Astrocyte (in vitro differentiated cells and primary cell): ENCODE data around the gene HPSE. TPM values are rescaled to one million over a fixed set of nuclear protein-coding genes. Genes with fewer than 3 reads are reported as not detected.

Source experiments
- DNase-seq: peaks from one replicate; pipeline ENCODE4 v3.0.0-alpha.2; 2010; ENCODE audit warnings: low read depth
- FAIRE-seq: peaks from 2 replicates; lab custom pipeline; 2011; peaks lifted over from hg19 to GRCh38; lab: Jason Lieb, UNC
- H2AFZ ChIP-seq: 2 replicates; pipeline ENCODE4 v1.6.0; 2012; ENCODE audit warnings: low read depth, low read length, inconsistent platforms
- H3K27ac ChIP-seq: 2 replicates; pipeline ENCODE4 v1.5.1; 2011; ENCODE audit warnings: low read depth, low read length, inconsistent platforms
- H3K27me3 ChIP-seq: 2 replicates; pipeline ENCODE4 v1.6.0; 2011; ENCODE audit warnings: low read length, inconsistent platforms; ENCODE audit not compliant: insufficient read depth
- H3K36me3 ChIP-seq: 2 replicates; pipeline ENCODE4 v1.5.1; 2011; ENCODE audit warnings: low read length, inconsistent platforms; ENCODE audit not compliant: insufficient read depth
- H3K4me1 ChIP-seq: 2 replicates; pipeline ENCODE4 v1.5.1; 2011; ENCODE audit warnings: low read length, inconsistent platforms; ENCODE audit not compliant: insufficient read depth
- H3K4me2 ChIP-seq: 2 replicates; pipeline ENCODE4 v1.6.0; 2012; ENCODE audit warnings: low read length, inconsistent platforms
- H3K4me3 ChIP-seq: 2 replicates; pipeline ENCODE4 v1.5.1; 2011; ENCODE audit warnings: low read depth, mild to moderate bottlenecking, low read length, inconsistent platforms; ENCODE audit not compliant: insufficient read depth
- H3K79me2 ChIP-seq: 2 replicates; pipeline ENCODE4 v1.6.0; 2012; ENCODE audit warnings: mild to moderate bottlenecking, low read length, inconsistent platforms; ENCODE audit not compliant: insufficient read depth
- H3K9ac ChIP-seq: 2 replicates; pipeline ENCODE4 v1.6.0; 2012; ENCODE audit warnings: mild to moderate bottlenecking, low read length, inconsistent platforms
- H3K9me3 ChIP-seq: 2 replicates; pipeline ENCODE4 v1.5.1; 2012; ENCODE audit warnings: low read depth, mild to moderate bottlenecking, low read length, inconsistent platforms; ENCODE audit not compliant: insufficient read depth
- H4K20me1 ChIP-seq: 2 replicates; pipeline ENCODE4 v1.6.0; 2012; ENCODE audit warnings: low read length, inconsistent platforms; ENCODE audit not compliant: insufficient read depth
- H3K27ac Mint-ChIP-seq: one replicate; pipeline ENCODE4 v1.8.0; 2021; ENCODE audit warnings: mild to moderate bottlenecking, mixed read lengths; ENCODE audit not compliant: unreplicated experiment
- H3K27me3 Mint-ChIP-seq: one replicate; pipeline ENCODE4 v1.8.0; 2021; ENCODE audit warnings: low read depth, mixed read lengths; ENCODE audit not compliant: unreplicated experiment
- H3K36me3 Mint-ChIP-seq: one replicate; pipeline ENCODE4 v1.8.0; 2021; ENCODE audit warnings: low read depth, mixed read lengths; ENCODE audit not compliant: unreplicated experiment
- H3K4me1 Mint-ChIP-seq: one replicate; pipeline ENCODE4 v1.8.0; 2021; ENCODE audit warnings: low read depth, mixed read lengths; ENCODE audit not compliant: unreplicated experiment
- H3K4me3 Mint-ChIP-seq: one replicate; pipeline ENCODE4 v1.8.0; 2021; ENCODE audit warnings: mild to moderate bottlenecking, moderate library complexity, mixed read lengths; ENCODE audit not compliant: unreplicated experiment
- H3K9me3 Mint-ChIP-seq: one replicate; pipeline ENCODE4 v1.8.0; 2021; ENCODE audit warnings: mild to moderate bottlenecking, mixed read lengths; ENCODE audit not compliant: unreplicated experiment
- EZH2 ChIP-seq: IDR thresholded peaks from 2 replicates; pipeline ENCODE4 v1.6.1; 2012; ENCODE audit warnings: mild to moderate bottlenecking, low read length, inconsistent platforms; ENCODE audit not compliant: insufficient read depth
- total RNA-seq: library from RNA; stranded (reverse); gene quantifications from 2 replicates; pipeline ENCODE4 v1.2.1, GENCODE V29; 2021
- TF ChIP-seq, protein P1 (sequence below): IDR thresholded peaks from 2 replicates; pipeline ENCODE4 v1.5.1; 2011; ENCODE audit warnings: low read depth, mild to moderate bottlenecking, inconsistent platforms, low read length, moderate library complexity; ENCODE audit not compliant: insufficient read depth

Gene HPSE
- total RNA-seq, 1 donor from 2014 or later, result 0.75 TPM

GRCh38 chr4:83378419-83378818 is 43.8 kb upstream of the HPSE start:
- Mint-ChIP-seq H3K27me3 (no peaks in the 10 kb centered on the region), H3K27ac (no peak overlapping the region), H3K4me3 (no peak overlapping the region), H3K4me1 (no peaks in the 10 kb centered on the region), H3K9me3 (peaks cover 19% of the 10 kb centered on the region), H3K36me3 (peaks cover 3% of the 10 kb centered on the region)
- H4K20me1 ChIP-seq, result no peaks in the 10 kb centered on the region
- H3K4me1 ChIP-seq, result no peaks in the 10 kb centered on the region
- no peak for FAIRE-seq
- no peaks in the 10 kb centered on the region for H3K79me2 ChIP-seq
- H3K9ac ChIP-seq, result no peak overlapping the region
- TF ChIP-seq EZH2, result no peak
- TF ChIP-seq, protein P1, sequence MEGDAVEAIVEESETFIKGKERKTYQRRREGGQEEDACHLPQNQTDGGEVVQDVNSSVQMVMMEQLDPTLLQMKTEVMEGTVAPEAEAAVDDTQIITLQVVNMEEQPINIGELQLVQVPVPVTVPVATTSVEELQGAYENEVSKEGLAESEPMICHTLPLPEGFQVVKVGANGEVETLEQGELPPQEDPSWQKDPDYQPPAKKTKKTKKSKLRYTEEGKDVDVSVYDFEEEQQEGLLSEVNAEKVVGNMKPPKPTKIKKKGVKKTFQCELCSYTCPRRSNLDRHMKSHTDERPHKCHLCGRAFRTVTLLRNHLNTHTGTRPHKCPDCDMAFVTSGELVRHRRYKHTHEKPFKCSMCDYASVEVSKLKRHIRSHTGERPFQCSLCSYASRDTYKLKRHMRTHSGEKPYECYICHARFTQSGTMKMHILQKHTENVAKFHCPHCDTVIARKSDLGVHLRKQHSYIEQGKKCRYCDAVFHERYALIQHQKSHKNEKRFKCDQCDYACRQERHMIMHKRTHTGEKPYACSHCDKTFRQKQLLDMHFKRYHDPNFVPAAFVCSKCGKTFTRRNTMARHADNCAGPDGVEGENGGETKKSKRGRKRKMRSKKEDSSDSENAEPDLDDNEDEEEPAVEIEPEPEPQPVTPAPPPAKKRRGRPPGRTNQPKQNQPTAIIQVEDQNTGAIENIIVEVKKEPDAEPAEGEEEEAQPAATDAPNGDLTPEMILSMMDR, result no peak
- H2AFZ ChIP-seq, result no peak overlapping the region
- no peak overlapping the region for H3K4me3 ChIP-seq
- H3K27ac ChIP-seq, result no peak overlapping the region
- H3K36me3 ChIP-seq, result no peaks in the 10 kb centered on the region
- no peak overlapping the region for H3K4me2 ChIP-seq
- peaks cover 7% of the 10 kb centered on the region for H3K9me3 ChIP-seq
- H3K27me3 ChIP-seq, result peaks cover 2% of the 10 kb centered on the region
- DNase-seq, result no peak

DNA sequence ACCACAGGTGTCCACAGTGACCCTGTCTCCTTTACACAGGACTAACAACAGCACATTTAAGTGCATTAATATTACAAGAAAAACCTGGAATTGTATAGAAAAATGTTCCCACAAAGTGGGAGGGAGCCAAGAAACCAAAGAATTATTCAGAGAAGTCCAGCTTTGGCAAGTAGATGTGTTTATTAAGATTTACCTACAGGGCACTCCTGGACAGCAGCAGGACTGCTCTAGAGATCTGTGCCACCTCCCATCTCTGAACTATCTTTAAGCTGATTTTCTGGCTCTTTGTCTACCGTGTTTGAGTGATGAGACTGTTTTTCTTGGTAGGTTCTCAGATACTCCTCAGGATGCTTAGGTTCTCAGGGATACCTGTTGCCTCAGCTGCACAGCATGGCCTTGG is 38.3 kb upstream of the HPSE start:
- peaks cover 3% of the 10 kb centered on the region for H3K36me3 Mint-ChIP-seq
- Histone ChIP-seq H2AFZ (no peak overlapping the region), H3K9me3 (no peaks in the 10 kb centered on the region), H3K27me3 (no peaks in the 10 kb centered on the region), H3K4me1 (peaks cover 4% of the 10 kb centered on the region), H3K27ac (no peak overlapping the region), H3K4me2 (no peak overlapping the region), H3K79me2 (no peaks in the 10 kb centered on the region), H3K4me3 (no peak overlapping the region), H3K36me3 (no peaks in the 10 kb centered on the region), H3K9ac (no peak overlapping the region), H4K20me1 (no peaks in the 10 kb centered on the region)
- H3K4me3 Mint-ChIP-seq, result no peak overlapping the region
- DNase-seq (no peak), FAIRE-seq (no peak)
- no peaks in the 10 kb centered on the region for H3K27me3 Mint-ChIP-seq
- peaks cover 8% of the 10 kb centered on the region for H3K4me1 Mint-ChIP-seq
- TF ChIP-seq, protein P1, result no peak
- no peak for TF ChIP-seq EZH2
- H3K27ac Mint-ChIP-seq, result no peak overlapping the region
- H3K9me3 Mint-ChIP-seq, result peaks cover 13% of the 10 kb centered on the region

DNA sequence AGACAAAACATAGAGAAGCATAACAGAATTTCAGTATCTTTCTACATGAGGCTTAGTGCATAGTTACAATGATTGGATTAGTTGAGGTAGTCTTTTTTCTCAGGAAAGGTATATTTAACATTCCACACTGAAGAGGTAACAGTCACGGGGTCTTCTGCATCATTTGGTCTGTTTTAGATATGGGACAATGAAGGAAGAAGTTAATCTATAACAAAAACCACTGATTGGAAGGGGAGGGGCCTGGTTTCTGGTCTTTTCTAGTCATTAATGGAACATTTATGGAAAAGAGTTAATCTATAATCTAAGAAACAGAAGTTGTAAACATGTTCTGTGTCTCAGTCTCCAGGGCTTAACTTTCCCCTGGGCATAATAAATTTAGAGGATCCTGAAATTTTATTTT is 37.3 kb upstream of the HPSE start:
- Mint-ChIP-seq H3K4me3 (no peak overlapping the region), H3K4me1 (peaks cover 8% of the 10 kb centered on the region), H3K27me3 (no peaks in the 10 kb centered on the region), H3K27ac (no peak overlapping the region), H3K9me3 (peaks cover 6% of the 10 kb centered on the region), H3K36me3 (no peaks in the 10 kb centered on the region)
- no peak overlapping the region for H3K4me3 ChIP-seq
- H3K27ac ChIP-seq, result no peak overlapping the region
- TF ChIP-seq, protein P1, result no peak
- TF ChIP-seq EZH2, result no peak
- FAIRE-seq (no peak), DNase-seq (no peak)
- peaks cover 4% of the 10 kb centered on the region for H3K4me1 ChIP-seq
- H3K9me3 ChIP-seq, result no peaks in the 10 kb centered on the region
- H3K27me3 ChIP-seq, result no peaks in the 10 kb centered on the region
- H3K79me2 ChIP-seq, result no peaks in the 10 kb centered on the region
- H3K36me3 ChIP-seq, result no peaks in the 10 kb centered on the region
- no peak overlapping the region for H3K4me2 ChIP-seq
- H3K9ac ChIP-seq, result no peak overlapping the region
- no peak overlapping the region for H2AFZ ChIP-seq
- no peaks in the 10 kb centered on the region for H4K20me1 ChIP-seq
